LNCAP (cell line): ENCODE data around the gene DCAKD.

ENCODE experiments used
- TF ChIP-seq, protein P1 (sequence below): fragments of 450-650 bp; IDR thresholded peaks from 2 replicates; pipeline ENCODE4 v1.5.1; 2017; ENCODE audit warnings: mild to moderate bottlenecking

Gene DCAKD

GRCh38 chr17:45046537-45047125 lies 4.8 kb downstream of the DCAKD start:
- TF ChIP-seq, protein P1, sequence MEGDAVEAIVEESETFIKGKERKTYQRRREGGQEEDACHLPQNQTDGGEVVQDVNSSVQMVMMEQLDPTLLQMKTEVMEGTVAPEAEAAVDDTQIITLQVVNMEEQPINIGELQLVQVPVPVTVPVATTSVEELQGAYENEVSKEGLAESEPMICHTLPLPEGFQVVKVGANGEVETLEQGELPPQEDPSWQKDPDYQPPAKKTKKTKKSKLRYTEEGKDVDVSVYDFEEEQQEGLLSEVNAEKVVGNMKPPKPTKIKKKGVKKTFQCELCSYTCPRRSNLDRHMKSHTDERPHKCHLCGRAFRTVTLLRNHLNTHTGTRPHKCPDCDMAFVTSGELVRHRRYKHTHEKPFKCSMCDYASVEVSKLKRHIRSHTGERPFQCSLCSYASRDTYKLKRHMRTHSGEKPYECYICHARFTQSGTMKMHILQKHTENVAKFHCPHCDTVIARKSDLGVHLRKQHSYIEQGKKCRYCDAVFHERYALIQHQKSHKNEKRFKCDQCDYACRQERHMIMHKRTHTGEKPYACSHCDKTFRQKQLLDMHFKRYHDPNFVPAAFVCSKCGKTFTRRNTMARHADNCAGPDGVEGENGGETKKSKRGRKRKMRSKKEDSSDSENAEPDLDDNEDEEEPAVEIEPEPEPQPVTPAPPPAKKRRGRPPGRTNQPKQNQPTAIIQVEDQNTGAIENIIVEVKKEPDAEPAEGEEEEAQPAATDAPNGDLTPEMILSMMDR = no peak

GRCh38 chr17:45043813-45044540 lies 7.5 kb downstream of the DCAKD start:
- TF ChIP-seq, protein P1 = no peak

DNA sequence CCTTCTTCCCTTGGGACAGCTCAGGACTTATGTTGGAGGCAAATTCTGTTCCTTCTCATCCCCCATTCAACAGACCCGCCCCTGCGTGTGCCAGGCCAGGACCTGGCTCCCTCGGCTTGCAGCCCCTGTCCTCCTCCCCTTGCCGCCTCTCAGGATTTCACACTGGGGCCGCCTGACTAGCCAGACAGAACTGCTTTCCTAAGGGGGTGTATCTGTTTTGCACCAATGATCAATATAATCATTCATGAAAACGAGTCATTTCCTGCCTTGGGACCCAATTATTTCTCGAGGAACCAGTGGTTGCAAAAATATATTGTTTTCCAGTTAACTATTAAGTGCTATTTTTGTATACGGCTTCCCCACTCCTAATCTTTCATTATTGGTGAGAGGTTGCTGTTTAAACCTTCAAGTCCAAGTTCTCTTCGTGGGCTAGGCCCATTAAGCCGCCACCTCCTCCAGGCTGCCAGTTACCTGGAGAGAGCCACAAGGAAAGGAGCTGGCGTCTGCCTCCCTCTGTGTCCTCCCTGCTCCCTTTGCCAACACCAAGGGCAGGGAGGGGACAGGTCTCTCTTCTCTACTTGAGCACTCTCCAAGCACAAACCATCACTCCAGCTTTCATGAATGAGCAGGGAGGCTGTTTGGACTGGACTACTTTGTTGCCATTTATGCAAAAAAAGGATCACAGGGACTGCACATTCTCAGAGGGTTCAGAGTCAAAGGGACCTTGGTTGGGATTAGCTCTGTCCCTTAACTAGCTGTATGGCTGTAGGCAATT lies 8.9 kb downstream of the DCAKD start:
- TF ChIP-seq, protein P1 = no peak

DNA sequence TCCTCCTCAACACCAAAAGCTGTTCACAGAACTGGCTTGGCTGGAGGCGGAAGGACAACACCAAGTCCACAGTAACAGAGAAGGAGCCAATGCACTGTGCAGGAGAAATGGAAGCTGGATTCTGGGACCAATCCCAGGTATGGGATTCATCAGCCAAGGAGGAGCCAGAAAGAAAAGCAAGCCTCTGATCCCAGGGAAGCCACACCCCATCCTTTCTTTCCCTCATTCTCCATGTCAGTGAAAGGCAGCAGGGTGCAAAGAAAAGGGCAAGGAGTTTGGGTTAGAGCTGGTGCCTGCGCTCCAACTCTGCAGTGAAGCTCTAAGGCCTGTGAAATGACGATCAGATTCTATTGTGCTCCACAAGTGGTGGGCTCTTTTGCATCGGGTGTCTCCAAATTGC lies 11.0 kb downstream of the DCAKD start:
- TF ChIP-seq, protein P1 = no peak

DNA sequence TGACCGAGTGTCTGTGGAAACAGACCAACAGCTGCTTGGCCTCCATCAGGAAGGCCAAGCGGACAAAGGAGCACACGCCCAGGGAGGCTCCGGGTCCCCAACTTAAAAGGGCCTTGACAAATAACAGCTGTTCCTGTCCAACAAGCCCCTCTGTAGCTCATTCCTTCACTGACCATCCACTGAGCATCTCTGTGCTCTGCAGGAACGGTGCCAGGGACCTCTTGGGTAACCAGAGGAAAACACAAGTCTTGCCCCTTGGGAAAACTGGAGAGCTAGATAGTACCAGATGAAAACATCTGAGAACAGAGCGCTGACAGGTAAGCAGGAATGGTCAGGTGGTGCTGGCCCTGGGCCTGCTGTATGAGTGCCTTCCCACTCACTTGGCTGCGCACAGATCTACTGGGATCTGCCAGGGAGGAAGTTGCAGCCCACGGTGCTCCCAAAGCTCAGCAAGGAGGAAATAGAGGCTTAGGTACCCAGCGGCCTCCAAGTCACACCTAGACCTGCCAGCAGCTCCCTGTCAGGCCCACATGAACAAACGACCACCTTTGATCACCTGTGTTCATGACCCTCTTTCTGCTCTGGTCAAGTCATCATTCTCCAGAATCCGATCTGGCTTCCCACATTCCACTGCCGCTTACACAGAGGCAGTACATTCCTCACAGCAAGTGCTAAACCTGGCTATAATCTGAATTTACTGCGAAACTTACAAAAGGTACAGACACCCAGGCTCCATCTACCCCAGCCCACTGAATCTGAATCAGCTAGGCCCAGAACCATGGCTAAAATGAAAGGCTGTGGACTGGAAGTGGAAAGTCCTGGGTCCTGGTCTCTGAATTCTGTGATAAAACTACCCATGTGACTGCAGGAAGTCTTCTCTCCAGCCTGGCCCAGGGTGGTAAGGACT lies 12.5 kb downstream of the DCAKD start:
- TF ChIP-seq, protein P1 = no peak

- TF ChIP-seq, protein P1 = no peak
Observed at GRCh38 chr17:45036691-45037090, 14.7 kb downstream of the DCAKD start.

GRCh38 chr17:45035848-45036247 lies 15.6 kb downstream of the DCAKD start:
- TF ChIP-seq, protein P1 = no peak
